Measurements from ENCODE around the gene S100A7A. TPM values are rescaled to one million over a fixed set of nuclear protein-coding genes. Genes with fewer than 3 reads are reported as not detected.
"Not testable (repeated sequence)": the region's sequence is repeated elsewhere in the genome, so short reads cannot be mapped to it uniquely, and the experiment has no call there.

S100A7A gene
- total and polyA plus RNA-seq, 12 donors, result not detected

DNA sequence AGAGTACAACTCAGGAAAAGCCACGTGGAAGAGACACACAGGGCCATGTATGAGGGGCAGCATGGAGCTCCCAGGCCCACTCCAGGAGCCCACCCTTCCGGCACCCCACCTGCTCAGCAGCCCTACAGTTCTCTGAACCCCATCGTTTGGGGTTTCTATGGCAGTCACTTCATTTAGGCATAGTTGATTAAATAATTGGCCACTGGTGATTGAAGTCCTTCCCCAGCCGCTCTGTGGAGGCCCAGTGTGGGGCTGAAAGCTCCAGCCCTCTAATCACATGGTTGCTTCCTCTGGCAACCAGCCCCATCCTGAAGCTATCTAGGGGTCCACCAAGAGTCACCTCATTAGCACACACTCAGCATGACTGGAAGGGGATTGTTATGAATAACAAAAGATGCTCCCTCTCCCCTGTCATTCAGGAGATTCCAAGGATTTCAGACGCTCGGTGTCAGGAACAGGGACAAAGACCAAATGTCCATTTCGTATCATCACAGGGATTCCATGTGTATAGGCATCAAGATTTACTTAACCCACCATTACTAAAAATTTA lies 12.2 kb upstream of the S100A7A start:
- DNase-seq, result no peak
- intact Hi-C loops (cut with DNase I), result no loop called here
- Histone ChIP-seq H3K27ac (peak overlapping the region in 1 of 10 donors; percentile 34), H3K36me3 (no peaks in the 10 kb centered on the region), H3K9me3 (peaks cover 0 to 6% (median 0%) of the 10 kb centered on the region in 11 donors), H3K27me3 (peaks cover 0 to 28% (median 22%) of the 10 kb centered on the region in 7 donors), H3K4me3 (no peak overlapping the region), H3K4me1 (peaks cover 0 to 6% (median 0%) of the 10 kb centered on the region in 9 donors)
- 70 to 77% methylated on average over 7 of the region's 7 CpGs for WGBS, 2 donors
- TF ChIP-seq, protein P1, sequence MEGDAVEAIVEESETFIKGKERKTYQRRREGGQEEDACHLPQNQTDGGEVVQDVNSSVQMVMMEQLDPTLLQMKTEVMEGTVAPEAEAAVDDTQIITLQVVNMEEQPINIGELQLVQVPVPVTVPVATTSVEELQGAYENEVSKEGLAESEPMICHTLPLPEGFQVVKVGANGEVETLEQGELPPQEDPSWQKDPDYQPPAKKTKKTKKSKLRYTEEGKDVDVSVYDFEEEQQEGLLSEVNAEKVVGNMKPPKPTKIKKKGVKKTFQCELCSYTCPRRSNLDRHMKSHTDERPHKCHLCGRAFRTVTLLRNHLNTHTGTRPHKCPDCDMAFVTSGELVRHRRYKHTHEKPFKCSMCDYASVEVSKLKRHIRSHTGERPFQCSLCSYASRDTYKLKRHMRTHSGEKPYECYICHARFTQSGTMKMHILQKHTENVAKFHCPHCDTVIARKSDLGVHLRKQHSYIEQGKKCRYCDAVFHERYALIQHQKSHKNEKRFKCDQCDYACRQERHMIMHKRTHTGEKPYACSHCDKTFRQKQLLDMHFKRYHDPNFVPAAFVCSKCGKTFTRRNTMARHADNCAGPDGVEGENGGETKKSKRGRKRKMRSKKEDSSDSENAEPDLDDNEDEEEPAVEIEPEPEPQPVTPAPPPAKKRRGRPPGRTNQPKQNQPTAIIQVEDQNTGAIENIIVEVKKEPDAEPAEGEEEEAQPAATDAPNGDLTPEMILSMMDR (IDR thresholded peaks at IDR 0.05), result no peak
- ATAC-seq, result no peak

GRCh38 chr1:153404768-153405167 lies 11.6 kb upstream of the S100A7A start:
- DNase-seq (peak; percentile 12 to 42), ATAC-seq (peak in 2 of 8 donors; percentile 45 to 56)
- peaks cover 0 to 12% (median 0%) of the 10 kb centered on the region in 11 donors for H3K9me3 ChIP-seq
- no peak overlapping the region for H3K4me3 ChIP-seq
- peaks cover 0 to 6% (median 0%) of the 10 kb centered on the region in 9 donors for H3K4me1 ChIP-seq
- intact Hi-C loops (cut with DNase I), result loop anchor here in 1 of 10 donors (5.0 kb wide), 1 partner anchor 47 kb away; the partner anchor contains the start of gene S100A9
- peaks cover 0 to 28% (median 21%) of the 10 kb centered on the region in 7 donors for H3K27me3 ChIP-seq
- no peak overlapping the region for H3K27ac ChIP-seq
- TF ChIP-seq, protein P1 (IDR thresholded peaks at IDR 0.05), result peak in 8 of 9 donors; percentile 18 to 68 (median 40)
- no peaks in the 10 kb centered on the region for H3K36me3 ChIP-seq
- 40 to 46% methylated on average over 15 of the region's 15 CpGs for WGBS, 2 donors

- not testable (repeated sequence) for DNase-seq, H3K4me3 ChIP-seq, H3K4me1 ChIP-seq, H3K27ac ChIP-seq, ATAC-seq, H3K36me3 ChIP-seq
- H3K9me3 ChIP-seq, result peaks cover 0 to 13% (median 0%) of the 10 kb centered on the region in 11 donors
- H3K27me3 ChIP-seq, result peaks cover 0 to 30% (median 21%) of the 10 kb centered on the region in 7 donors
- WGBS, 2 donors, result 67 to 76% methylated on average over 6 of the region's 6 CpGs
- intact Hi-C loops (cut with DNase I), result loop anchor here in 1 of 10 donors (5.0 kb wide), 1 partner anchor 49 kb away; the partner anchor contains the start of gene S100A9
These were observed 10.3 kb upstream of the S100A7A start for GRCh38 chr1:153405825-153406599.

DNA sequence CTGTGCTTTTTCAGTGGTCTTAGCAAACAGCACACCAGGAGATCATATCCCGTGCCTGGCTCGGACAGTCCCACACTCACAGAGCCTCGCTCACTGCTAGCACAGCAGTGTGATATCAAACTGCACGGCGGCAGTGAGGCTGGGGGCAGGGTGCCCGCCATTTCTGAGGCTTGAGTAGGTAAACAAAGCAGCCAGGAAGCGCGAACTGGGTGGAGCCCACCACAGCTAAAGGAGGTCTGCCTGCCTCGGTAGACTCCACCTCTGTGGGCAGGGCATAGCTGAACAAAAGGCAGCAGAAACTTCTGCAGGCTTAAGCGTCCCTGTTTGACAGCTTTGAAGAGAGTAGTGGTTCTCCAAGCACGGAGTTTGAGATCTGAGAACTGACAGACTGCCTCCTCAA lies 9.0 kb upstream of the S100A7A start:
- Histone ChIP-seq H3K9me3 (peaks cover 0 to 21% (median 0%) of the 10 kb centered on the region in 11 donors), H3K27me3 (peaks cover 0 to 30% (median 21%) of the 10 kb centered on the region in 7 donors)
- H3K4me1 ChIP-seq, ATAC-seq, DNase-seq, H3K27ac ChIP-seq, H3K36me3 ChIP-seq, H3K4me3 ChIP-seq: not testable (repeated sequence)
- 59 to 64% methylated on average over 11 of the region's 11 CpGs for WGBS, 2 donors
- intact Hi-C loops (cut with DNase I), result loop anchor here in 1 of 10 donors (5.0 kb wide), 1 partner anchor 50 kb away; the partner anchor contains the start of gene S100A9

DNA sequence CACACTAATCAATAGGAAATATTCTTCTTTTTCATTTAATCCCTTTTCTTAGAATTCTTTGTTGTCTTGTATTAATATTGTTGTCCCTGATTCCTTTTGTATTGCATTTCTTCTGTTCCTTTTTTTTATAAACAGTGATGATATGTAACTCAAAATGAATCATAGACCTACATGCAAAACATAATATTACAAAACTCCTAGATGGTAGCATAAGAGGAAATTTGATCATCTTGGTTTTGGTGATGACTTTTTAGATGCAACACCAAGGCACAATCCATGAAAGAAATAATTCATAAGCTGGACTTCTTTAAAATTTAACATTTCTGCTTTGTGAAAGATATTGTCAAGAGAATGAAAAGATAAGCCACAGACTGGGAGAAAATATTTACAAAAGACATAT lies 2.4 kb upstream of the S100A7A start:
- H3K27ac ChIP-seq; H3K36me3 ChIP-seq; DNase-seq; H3K4me3 ChIP-seq; ATAC-seq; H3K4me1 ChIP-seq; intact Hi-C loops (cut with DNase I): not testable (repeated sequence)
- Histone ChIP-seq H3K27me3 (peaks cover 0 to 17% (median 7%) of the 10 kb centered on the region in 7 donors), H3K9me3 (peaks cover 0 to 16% (median 0%) of the 10 kb centered on the region in 11 donors)

Measured in heart right ventricle (tissue), 16 donors.